Adrenal gland (tissue), 5 donors: ENCODE results near the gene JPH2.

Experiments
- CTCF ChIP-seq, 6 experiments: fragments of 450-650 bp in 4 of 6; fragments of 200-600 bp in 2 of 6; sonication (generic) in 1 of 6; IDR thresholded peaks; 1 replicate in 5 of 6; 2 replicates in 1 of 6; pipeline versions ENCODE4 v1.5.1 to v1.8.0; 2016 to 2021; ENCODE audit warnings: antibody characterized with exemption in 6 of 6, mild to moderate bottlenecking in 2 of 6, moderate library complexity in 1 of 6
- POLR2A ChIP-seq, 2 donors: fragments of 450-650 bp; IDR thresholded peaks; one replicate each; pipeline ENCODE4 v1.6.1; 2017; ENCODE audit warnings: antibody characterized with exemption in 2 of 2, mild to moderate bottlenecking in 2 of 2, moderate library complexity in 1 of 2
- donor health status: DM: no; HTN: no; CAD: no.

- TF ChIP-seq POLR2A (IDR thresholded peaks at IDR 0.05), result no peak
- no peak for TF ChIP-seq CTCF (IDR thresholded peaks at IDR 0.05)
These were observed 63.7 kb downstream of the JPH2 start for GRCh38 chr20:44123251-44123650.
